A204.1 (cell line): ENCODE results near the gene TTLL1.
"Not testable (repeated sequence)": the region's sequence is repeated elsewhere in the genome, so short reads cannot be mapped to it uniquely, and the experiment has no call there.

Experiments
- FAIRE-seq: peaks from 2 replicates; lab custom pipeline; 2012; peaks lifted over from hg19 to GRCh38; lab: Jason Lieb, UNC

Gene TTLL1

DNA sequence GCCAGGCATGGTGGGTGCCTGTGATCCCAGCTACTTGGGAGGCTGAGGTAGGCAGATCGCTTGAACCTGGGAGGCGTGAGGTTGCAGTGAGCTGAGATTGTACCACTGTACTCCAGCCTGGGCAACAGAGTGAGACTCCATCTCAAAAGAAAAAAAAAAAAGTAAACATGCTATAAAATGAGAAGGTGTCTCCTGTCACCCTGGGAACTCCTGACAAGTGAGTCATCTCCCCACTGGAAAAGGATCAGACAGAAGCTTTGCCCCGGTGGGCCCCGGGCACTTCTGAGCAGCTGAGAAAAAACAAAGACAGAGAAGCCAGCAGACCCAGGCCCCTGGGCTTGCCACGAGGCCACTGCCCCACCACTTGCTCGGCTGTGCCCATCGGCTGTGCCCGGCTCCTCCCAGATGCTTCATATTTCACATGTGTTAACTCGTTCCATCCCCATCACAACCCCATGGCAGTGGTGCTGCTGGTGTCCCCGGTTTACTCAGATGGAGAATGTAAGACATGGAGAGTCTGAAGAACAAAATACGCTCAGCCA is 22.3 kb downstream of the TTLL1 start:
- FAIRE-seq = no peak

DNA sequence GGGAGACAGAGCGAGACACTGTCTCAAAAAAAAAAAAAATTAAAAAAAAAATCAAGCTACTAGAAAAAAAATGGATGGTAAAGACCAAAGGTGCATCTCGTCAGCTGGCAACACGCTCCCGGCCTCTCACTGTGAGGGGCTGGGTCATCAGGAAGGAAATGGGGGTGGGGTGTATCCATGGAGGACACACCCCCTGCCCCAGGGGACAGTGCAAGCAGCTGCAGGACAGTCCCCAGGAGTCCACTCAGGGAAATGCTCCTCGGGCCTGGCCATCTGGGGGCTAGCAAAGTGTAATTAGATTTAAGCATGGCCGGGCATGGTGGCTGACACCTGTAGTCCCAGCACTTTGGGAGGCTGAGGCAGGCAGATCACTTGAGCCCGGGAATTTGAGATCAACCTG is 23.1 kb downstream of the TTLL1 start:
- FAIRE-seq = no peak

DNA sequence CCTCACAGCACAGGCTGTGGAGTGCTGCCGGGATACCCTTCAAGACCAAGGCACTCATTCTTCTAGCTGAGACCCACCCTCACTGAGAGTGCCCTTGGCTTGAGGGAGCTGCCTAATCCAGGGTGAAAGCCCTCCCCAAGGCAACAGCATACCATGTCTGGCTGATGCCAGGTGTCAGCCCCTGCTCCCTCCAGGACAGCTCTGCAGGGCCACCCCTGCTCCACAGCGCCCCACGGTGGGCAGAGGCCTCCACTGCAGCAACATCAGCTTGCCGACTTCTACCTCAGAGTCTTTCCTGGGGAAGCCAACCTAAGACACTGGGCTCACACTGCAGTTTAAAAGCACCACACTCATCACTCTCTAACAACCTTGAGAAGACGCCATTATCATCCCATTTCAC is 29.0 kb downstream of the TTLL1 start:
- FAIRE-seq = no peak

DNA sequence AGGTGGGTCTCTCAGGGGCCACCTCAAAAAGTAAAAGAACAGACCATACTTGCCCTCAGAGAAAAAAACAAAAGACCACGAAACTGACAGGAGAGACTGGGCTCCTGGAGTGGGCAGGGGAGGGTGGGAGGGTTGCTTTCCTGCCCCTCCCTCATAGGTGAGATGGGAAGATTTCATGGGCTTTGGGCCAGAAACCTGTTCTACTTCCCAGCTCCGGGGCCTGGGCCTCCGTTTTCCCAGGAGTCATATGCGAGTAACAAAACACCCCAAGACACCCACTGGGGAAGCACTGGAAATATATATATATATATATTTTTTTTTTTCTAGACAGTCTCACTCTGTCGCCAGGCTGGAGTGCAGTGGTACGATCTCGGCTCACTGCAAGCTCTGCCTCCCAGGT is 31.6 kb downstream of the TTLL1 start:
- FAIRE-seq = no peak

DNA sequence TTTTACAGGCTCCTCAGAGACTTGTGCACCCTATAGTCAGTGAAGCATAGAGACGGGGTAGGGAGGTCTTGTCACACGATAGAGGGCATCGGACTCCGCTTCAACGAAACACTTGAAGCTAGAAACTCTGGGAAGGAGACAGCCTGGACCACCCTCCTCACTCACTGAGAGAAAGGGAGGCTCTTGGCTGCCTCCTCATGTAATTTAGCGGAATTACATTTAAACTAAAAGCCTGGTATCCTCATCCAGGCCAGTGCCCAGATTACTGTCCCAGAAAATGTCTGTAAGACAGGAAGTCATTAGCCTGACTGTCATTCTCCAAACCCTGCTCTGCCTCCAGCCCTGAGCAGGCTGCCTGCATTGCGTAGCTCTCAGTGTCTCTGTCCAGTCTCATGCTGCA is 36.0 kb downstream of the TTLL1 start:
- no peak for FAIRE-seq

DNA sequence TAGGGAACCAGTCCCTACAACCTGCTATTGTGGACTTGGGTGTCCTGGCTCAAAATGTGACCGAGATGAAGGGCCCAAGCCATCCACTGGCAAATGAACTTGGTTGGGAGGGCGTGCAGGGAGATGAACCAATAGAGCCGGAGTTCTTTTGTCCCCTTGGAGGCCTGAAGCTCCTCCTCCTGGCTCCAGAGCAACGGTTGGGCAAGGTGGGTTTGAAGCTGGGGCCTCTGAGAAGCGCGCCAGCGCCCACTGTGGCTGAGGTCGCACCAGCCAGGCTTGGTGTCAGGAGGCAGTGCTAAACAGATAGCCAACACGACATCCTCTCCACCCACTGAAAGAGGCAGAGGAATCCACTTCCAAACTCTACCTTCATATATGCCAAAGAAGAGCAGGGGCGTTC is 38.2 kb downstream of the TTLL1 start:
- FAIRE-seq = no peak

DNA sequence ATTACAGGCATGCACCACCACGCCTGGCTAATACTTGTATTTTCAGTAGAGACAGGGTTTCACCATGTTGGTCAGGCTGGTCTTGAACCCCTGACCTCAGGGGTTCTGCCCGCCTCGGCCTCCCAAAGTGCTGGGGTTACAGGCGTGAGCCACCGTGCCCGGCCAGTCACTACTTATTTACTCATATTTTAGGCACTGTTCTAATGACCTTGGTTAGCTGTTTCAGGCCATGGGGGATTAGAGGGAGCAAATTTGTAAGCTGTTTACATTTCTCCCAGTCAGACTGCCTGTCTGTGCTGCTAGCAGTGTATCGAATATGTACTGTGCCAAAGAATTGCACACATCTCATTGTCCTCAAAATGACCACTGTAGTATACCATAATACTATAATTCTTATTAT is 41.6 kb downstream of the TTLL1 start:
- FAIRE-seq = no peak

DNA sequence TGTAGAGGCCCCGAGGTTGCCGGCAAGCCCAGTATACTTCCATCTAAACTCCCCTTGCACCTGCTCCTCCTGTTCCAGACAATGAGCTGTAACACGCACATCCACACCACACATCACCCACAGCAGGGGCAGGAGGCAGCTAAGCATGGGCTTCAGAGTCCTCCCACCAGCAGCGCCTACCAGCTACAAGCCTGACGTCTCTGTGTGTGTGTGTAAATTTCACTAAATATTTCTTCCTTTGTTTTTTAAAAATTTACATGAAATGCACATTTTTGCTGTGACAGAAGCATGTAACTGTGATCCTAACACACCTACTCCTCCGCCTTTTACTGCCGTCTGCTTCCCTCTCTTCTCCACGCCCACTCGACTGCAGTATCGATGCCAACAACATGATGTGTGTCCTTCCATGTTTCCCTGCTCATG is 44.9 kb downstream of the TTLL1 start:
- FAIRE-seq = no peak

DNA sequence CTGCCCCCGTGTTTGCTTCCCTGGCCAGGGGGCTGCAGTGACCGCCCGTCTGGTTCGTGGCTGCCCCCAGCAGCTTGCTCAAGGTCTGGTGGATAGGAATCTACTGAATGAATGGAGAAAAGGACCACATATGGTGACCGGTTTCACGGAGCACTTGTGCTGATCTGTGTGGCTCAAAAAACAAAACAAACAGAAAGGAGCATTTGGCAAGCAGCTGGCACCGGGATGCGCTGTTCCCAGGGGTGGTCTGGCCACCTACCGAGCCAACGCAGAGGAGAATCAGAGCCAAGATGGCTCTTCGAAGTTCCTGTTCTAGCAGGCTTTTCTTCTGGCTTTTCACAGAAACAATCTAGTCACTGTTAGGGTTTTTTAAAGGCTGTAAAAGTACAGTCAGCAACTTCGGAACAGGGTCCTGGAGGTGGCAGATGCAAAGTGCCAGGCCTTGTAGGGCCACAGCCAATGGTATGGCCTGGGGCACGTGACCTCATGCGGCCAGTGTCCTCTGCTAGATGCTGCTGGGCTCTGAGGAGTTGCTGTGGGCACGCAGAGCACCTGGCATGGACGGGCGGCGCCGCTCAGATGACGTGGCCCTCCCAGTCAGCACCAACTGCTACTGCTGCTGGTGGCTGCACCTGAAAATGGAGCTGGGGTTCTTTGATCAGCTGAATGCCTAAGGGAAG is 47.0 kb downstream of the TTLL1 start:
- FAIRE-seq = no peak

DNA sequence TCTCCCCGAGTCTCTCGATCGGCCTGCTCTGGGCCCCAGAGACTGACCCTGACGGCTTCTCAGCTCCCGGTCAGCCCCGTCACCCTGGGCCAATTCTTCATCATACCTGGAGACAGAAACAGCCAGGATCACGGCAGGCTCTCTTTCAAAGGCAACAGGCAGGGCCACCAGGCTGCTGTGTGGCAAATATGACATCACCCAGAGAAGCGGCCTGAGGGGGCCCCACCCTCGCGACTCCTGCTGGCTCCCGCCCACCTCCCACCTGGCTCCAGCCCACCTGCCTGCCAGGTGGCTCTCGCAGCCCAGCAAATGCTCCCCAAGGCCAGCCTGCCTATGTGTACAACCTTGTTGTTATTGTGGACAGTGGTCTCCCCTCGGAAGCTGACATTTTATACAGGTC is 49.4 kb downstream of the TTLL1 start:
- no peak for FAIRE-seq

DNA sequence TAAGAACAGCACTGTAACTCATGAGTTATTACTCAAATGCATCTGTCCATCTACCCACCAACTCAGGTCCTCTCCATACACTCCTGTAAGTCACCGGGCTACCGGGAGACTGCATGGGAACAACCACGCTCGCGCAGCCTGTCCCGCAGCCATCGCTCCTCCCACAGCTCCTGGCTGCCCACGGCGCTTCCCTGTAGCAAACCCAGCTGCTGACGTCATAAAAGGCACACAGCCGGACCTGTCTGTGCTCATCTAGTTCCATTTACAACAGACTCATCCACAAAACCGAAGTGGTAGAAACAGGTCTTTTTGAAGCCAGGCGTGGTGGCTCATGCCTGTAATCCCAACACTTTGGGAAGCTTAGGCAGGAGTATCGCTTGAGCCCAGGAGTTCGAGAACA is 50.9 kb downstream of the TTLL1 start:
- FAIRE-seq = no peak

DNA sequence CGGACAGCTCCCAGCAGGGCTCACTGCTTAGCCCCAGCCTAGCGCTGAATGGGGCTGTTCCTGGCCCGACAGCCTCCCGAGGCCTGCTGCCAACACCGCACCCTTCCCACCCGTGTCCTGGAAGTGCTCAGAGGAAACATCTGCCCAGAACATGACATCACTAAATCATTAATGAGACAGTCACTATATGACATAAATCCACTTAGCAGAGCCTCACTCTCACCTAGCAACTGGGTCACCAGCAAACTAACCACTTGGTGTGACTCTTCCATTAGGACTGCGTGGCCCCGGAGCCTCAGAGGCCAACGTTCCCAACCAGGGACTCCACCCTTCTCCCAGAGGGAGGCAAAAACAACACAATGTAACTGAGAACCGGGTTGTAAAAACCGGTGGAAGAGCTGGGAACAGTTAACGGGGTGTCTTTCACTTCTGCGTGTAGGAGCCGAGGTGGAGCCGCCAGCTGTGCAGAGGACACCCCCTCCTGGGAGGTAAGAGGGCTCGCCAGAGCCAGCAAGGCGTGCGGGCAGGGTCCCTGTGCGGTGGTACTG is 52.8 kb downstream of the TTLL1 start:
- FAIRE-seq = no peak

DNA sequence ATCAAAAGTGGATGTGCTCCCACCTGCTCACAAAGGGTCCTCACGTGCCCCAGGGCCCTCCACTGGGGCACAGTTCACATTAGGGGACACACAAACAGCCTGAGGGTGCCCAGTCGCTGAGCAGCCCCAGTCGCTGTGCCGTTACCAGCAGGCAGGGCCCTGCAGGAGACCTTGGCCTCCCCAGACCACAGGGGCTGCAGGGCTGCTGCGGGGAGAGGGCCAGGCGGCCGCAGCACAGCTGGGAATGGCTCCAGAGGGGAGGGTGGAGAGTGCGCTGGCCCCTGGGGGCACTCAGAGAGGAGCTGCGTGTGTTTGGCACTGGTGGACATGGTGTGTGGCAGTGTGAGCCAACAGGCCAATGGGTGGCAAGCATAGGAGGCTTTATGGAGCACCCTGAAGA is 53.9 kb downstream of the TTLL1 start:
- FAIRE-seq = no peak

DNA sequence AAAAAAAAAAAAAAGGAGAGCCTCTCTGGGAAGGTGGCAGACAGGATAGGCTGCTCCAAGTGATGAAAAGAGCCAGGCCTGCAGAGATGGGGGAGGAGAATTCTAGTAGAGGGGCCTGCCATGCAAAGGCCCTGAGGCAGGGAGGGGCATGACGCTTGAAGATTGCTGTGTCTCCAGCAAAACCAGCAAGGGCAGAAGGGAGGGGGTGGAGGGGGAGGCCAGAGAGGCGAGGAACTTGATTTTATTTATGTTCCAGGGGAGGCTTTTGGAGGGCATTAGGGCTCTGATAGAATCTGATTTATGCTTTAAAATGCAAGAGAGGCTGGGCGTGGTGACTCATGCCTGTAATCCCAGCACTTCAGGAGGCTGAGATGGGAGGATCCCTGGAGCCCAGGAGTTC is 57.6 kb downstream of the TTLL1 start:
- no peak for FAIRE-seq

DNA sequence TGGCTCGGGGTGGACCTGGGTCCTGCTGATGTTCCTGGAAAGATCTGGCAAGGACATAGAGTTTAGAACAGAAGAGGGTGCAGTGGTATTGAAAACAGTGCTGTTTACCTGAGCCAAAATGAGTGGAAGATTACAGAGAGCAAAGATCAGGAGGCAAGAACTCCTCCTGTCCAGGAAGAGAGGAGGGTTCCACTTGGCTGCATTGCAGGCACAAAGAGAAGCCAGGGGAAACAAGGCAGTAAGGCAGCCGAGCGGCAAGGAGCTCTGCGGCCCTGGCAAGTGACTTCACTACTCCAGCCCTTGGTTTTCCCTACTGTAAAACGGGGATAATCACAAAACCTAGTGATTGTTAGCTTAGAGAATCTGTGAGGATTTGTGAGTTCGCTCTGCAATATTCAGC is 70.6 kb downstream of the TTLL1 start:
- FAIRE-seq = no peak

DNA sequence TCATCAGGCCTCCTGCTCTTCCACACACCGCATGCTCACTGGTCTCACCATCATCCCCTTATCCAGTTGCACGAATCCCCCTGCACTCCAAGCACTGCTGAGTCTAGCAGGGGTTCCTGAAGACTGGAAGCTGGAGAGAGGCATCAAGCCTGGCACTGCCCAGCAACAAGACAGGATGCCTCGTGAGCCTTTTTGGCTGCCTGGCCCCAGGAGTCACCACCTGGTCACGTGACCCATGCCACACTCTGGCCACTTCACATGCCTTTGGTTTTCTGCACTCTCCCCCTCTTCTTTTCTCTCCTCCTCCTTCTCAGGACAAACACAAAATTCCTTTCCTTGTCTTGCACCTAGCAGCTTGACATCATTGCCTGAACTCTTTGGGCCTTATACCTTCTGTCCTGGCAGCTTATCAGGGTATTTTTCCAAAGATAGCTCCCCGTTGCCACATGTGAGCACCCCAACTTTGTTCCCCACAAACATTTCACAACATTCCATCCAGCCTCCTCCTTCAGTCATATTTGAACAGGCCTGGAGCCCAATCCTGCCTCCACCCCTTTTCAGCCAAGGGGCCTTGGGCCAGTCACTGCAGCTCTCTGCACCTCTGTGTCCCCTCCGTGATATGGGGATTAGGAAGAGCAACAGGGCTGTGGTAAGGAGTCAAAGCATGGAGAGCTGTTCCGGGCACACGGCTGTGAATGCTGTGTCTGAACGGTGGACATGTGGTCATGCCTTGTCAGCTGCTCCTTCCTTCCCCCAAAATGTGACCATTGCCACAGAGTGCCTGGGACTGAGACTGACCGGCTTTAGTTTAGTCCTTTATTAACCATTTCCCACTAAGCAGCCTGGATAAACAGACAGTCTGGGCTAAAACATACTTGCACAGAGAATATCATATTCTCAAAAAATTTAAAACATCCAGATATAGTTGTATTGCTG is 71.4 kb downstream of the TTLL1 start:
- no peak for FAIRE-seq

DNA sequence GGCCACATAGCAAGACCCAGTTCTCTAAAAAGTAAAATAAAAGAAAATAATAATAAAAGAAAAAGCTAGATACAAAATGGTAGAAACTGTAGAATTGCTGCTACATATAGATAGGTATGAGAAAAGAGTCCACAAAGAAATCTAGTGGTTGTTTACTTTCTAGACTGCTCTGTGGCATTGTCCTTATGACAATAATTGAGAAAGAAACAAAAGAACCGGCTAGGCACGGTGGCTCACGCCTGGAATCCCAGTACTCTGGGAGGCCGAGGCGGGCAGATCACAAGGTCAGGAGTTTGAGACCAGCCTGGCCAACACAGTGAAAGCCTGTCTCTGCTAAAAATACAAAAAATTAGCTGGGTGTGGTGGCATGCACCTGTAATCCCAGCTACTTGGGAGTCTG is 73.0 kb downstream of the TTLL1 start:
- not testable (repeated sequence) for FAIRE-seq

DNA sequence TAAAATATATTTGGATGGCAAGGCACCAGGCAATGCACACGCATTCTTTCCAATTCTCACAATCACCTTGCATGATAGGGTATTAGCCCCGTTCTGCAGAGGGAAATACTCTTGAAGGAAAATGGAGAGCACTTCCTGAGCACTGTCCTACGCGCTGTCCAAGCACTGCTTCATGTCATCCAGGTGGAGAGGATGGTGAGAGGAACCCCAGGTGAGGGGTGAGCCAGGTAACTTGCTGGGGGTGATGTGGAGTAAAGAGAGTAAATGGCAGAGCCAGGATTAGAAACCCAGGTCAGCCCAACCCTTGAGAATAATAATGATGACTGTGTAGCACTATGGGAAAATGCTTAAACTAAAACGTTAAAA is 73.5 kb downstream of the TTLL1 start:
- no peak for FAIRE-seq

DNA sequence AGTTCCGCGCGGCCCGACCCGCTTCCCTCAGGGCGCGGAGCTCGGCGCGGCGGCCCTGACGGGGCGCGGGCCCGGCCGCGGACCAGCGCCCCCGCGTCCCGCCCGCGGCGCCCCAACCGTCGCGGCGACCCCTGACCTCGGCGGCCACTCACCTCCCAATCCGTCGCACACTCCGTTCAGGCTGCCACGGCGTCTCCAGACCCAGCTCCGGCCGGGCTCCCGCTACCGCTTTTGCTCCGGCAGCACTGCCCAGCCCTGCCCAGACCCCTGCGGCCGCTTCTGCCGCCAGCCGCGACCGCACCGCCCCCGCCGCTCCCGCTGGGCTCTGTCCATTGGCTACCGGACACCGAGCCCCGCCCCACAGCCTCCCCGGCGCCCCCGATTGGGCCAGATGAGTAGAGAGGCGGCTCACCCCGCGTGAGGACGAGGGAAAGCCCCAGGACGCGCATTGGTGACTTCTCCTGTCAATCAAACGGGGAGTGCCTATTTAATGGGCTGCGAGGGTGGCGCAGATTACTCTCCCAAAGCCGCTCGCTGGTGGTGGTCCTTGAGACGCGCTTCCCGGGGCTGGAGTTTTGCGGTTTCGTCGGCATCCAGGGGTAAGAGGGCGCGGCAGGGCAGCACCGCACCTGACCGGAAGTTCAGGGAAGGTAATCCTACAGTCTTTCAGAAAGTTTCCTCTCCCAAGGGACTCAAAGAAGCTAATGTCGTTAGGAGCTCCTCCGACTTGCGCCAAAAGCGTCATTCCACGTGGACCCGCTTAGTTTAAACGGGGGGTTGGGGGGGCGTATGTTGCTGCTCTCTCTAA is 74.1 kb downstream of the TTLL1 start, which contains the start of gene PACSIN2:
Gene PACSIN2, minus strand, starts transcription at position 281 of the 808 bp plus-strand sequence. CDS start 103,069 bp downstream, outside the sequence.
- FAIRE-seq = peak; percentile 56

DNA sequence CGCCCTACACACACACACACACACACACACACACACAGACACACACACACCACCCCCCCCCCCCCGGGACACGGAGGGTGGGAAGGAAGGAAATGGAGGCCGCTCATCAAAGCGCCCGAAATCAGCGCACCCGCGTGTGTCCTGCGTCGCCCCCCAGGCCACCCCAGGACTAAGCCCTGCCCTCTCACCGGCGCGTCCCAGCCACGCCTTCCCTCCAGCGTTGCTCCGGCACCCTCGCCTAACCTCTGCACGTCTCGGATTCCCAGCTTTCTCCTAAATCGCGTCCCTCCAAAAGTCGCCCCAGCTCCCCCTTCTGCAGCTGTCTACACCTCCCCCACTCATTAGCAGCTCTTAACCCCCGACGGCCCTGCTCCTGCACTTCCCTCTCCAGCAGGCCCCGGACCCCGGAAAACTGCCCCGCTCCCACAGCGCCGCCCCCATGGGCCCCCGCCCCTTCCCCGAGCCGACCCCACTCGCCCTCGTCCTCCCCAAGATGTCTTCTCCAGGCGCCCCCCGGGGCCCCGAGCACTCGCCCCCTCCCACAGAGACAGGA is 74.8 kb downstream of the TTLL1 start:
- FAIRE-seq = no peak

DNA sequence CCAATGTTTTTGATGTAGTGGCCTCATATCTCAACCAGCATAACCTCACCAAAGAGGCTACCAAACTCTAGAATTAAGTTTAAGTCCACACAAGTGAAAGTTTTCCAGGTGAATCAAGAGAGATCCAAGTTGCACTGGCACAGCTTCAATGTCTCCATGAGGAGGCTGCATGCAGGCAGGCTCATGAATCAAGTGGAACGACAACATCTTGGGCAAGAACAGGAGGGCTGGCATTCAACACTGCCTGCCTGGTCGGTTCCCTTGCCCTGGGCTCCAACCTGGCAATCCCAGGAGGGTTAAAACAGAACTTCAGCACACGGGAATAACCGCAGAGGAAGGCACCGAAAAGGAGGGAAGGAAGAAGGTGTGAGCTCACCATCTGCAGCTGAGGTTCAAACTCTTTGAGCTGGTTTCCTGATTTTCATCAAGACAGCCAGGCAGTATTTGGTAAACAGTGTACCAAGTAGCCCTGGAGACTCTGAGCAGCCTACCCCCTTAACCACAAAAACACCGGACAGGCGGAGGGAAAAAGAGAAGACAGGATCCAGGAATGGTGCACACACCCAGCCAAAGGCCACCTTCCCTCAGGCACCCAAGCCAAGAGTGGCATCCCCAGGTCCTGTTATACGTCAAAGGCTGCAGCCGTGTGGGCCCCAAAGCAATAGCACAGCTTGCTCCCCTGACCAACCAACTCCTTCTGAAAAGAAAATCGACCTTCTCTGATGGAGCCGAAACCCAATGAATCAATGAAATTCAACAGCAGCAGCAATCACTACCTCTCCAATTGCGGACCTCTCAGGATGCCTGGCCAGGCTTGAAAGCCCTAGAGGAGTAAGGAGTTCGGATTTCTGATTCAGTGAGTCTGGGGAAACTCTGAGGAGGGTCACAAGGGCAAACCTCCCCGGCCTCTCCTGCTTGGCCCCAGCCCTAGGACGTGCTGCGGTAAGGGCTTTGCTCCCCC is 75.6 kb downstream of the TTLL1 start:
- FAIRE-seq = no peak
